ENCODE results near the gene FASTKD3.

GRCh38 chr5:7827610-7828009, 41.2 kb downstream of the FASTKD3 start:
- no peak for TF ChIP-seq POLR2A (IDR thresholded peaks at IDR 0.05; ENCODE audit: low read length)
- no peak for TF ChIP-seq GATA1 (IDR thresholded peaks at IDR 0.05; ENCODE audit: low read depth, low read length)

Data from erythroblast (primary cell).